ENCODE measurements around the gene TMEM214. TPM values are rescaled to one million over a fixed set of nuclear protein-coding genes. Genes with fewer than 3 reads are reported as not detected.

TMEM214 gene
- total RNA-seq, 2 experiments from 2014 or later, result 50.6 to 54.3 TPM

DNA sequence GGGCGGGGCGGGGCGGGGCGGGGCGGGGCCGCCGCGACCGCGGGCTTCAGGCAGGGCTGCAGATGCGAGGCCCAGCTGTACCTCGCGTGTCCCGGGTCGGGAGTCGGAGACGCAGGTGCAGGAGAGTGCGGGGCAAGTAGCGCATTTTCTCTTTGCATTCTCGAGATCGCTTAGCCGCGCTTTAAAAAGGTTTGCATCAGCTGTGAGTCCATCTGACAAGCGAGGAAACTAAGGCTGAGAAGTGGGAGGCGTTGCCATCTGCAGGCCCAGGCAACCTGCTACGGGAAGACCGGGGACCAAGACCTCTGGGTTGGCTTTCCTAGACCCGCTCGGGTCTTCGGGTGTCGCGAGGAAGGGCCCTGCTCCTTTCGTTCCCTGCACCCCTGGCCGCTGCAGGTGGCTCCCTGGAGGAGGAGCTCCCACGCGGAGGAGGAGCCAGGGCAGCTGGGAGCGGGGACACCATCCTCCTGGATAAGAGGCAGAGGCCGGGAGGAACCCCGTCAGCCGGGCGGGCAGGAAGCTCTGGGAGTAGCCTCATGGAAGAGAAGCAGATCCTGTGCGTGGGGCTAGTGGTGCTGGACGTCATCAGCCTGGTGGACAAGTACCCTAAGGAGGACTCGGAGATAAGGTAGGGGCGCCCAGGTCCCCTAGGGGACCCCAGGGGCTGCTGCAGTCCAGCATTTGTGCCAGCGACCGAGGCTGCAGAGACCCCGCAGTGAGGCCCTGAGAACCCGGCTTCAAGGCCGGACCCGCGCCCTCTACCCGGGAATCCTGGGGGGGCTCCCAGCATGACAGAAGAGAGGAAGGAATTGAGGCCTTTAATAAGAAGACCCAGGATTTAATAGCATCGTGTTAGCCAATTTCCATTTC, 54.2 kb downstream of the TMEM214 start, which contains the start of gene KHK:
KHK (plus strand) TSS at position 49 of the 870 bp plus-strand sequence; CDS start at position 537, 488 bp downstream.
- no peaks in the 10 kb centered on the region for H3K27me3 Mint-ChIP-seq
- H3K36me3 Mint-ChIP-seq, result no peaks in the 10 kb centered on the region
- DNase-seq, result no peak
- H3K27ac Mint-ChIP-seq, result peak within 1 kb of the TSS; percentile 83
- H3K4me1 Mint-ChIP-seq, result peaks cover 17% of the 10 kb centered on the region
- no peaks in the 10 kb centered on the region for H3K9me3 Mint-ChIP-seq
- peak within 1 kb of the TSS; percentile 85 for H3K4me3 Mint-ChIP-seq

DNA sequence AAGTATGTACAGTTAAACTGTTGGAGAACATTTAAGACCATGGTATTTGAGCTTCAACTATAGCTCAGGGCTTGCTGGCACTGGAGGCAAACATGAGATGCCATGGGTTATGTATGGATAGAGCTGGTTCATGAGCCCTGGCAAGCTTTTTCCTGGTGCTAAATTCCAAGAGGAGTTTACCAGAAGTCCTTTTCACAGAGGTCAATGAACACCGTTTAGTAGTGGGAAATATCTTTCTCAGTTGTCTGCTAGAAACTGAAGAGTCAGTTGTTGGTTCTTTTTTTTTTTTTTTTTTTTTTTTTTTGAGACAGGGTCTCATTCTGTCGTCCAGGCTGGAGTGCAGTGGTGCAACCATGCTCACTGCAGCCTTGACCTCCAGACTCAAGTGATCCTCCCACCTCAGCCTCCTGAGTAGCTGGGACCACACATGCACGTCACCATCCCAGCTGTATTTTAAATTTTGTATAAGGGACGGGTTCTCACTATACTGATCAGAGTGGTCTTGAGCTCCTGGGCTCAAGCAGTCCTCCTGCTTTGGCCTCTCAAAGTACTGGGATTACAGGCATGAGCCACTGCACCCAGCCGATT, 55.2 kb downstream of the TMEM214 start:
- Mint-ChIP-seq H3K36me3 (no peaks in the 10 kb centered on the region), H3K27me3 (no peaks in the 10 kb centered on the region), H3K27ac (no peak overlapping the region), H3K4me3 (peak overlapping the region; percentile 45), H3K9me3 (no peaks in the 10 kb centered on the region), H3K4me1 (peaks cover 17% of the 10 kb centered on the region)
- DNase-seq, result no peak

DNA sequence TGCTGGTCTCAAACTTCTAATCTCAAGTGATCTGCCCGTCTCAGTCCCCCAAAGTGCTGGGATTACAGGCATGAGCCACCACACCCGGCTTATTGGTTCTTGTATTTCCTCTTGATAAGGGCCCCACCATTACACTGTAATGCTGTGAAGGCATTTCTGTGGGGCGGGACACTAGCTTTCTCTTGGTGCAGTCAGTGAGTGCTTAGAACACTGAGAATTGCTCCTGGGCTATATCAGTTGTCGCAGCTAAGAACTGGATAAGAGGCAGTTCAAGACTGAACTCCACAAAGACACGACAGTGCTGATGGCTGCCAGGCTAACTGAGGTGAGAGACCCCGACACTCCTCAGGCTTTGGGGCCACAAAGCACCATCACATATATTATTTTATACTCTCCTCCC, 55.9 kb downstream of the TMEM214 start:
- Mint-ChIP-seq H3K4me3 (peak overlapping the region; percentile 45), H3K36me3 (no peaks in the 10 kb centered on the region), H3K4me1 (peaks cover 17% of the 10 kb centered on the region), H3K27ac (no peak overlapping the region), H3K9me3 (no peaks in the 10 kb centered on the region), H3K27me3 (no peaks in the 10 kb centered on the region)
- DNase-seq, result no peak

- H3K27me3 Mint-ChIP-seq, result no peaks in the 10 kb centered on the region
- no peaks in the 10 kb centered on the region for H3K9me3 Mint-ChIP-seq
- no peak overlapping the region for H3K27ac Mint-ChIP-seq
- H3K36me3 Mint-ChIP-seq, result no peaks in the 10 kb centered on the region
- H3K4me3 Mint-ChIP-seq, result no peak overlapping the region
- DNase-seq, result no peak
- peaks cover 17% of the 10 kb centered on the region for H3K4me1 Mint-ChIP-seq
Measured at GRCh38 chr2:27089111-27089954, 56.6 kb downstream of the TMEM214 start.

Other genes with a start within 250 kb of the TMEM214 start
- 10 to 100 TPM; 33.6 to 34.4 TPM for gene CENPA, start 246.9 kb upstream of the TMEM214 start, total RNA-seq
- gene DPYSL5, start 184.8 kb upstream of the TMEM214 start, total RNA-seq, result not detected
- gene MAPRE3, start 62.3 kb upstream of the TMEM214 start, total RNA-seq, result 1 to 10 TPM; 2.0 to 2.3 TPM
- gene AGBL5, start 18.7 kb downstream of the TMEM214 start, total RNA-seq, result 10 to 100 TPM; 14.8 to 15.2 TPM
- gene OST4, start 38.7 kb downstream of the TMEM214 start, total RNA-seq, result 100 to 1,000 TPM; 282 to 290 TPM
- gene EMILIN1, start 45.6 kb downstream of the TMEM214 start, total RNA-seq, result under 1 TPM; 0.62 to 0.76 TPM
- gene KHK, start 53.8 kb downstream of the TMEM214 start, total RNA-seq, result 10 to 100 TPM; 12.6 to 12.8 TPM
- gene CGREF1, start 86.2 kb downstream of the TMEM214 start, total RNA-seq, result 1 to 10 TPM; 8.8 to 9.8 TPM
- under 1 TPM; 0.44 to 0.54 TPM for gene ABHD1, start 90.8 kb downstream of the TMEM214 start, total RNA-seq
- 10 to 100 TPM; 62.1 to 63.3 TPM for gene PREB, start 101.7 kb downstream of the TMEM214 start, total RNA-seq
- not detected for gene PRR30, start 106.4 kb downstream of the TMEM214 start, total RNA-seq
- gene TCF23, start 116.0 kb downstream of the TMEM214 start, total RNA-seq, result not detected
- gene ATRAID, start 179.1 kb downstream of the TMEM214 start, total RNA-seq, result 10 to 100 TPM; 75.4 to 77.4 TPM
- 10 to 100 TPM; 74.2 to 81.9 TPM for gene SLC5A6, start 179.3 kb downstream of the TMEM214 start, total RNA-seq
- gene CAD, start 184.4 kb downstream of the TMEM214 start, total RNA-seq, result 100 to 1,000 TPM; 134 TPM
- gene SLC30A3, start 230.1 kb downstream of the TMEM214 start, total RNA-seq, result under 1 TPM; 0.14 to 0.22 TPM
- gene DNAJC5G, start 242.5 kb downstream of the TMEM214 start, total RNA-seq, result not detected
- under 1 TPM; 0.24 to 0.33 TPM for gene TRIM54, start 249.5 kb downstream of the TMEM214 start, total RNA-seq

Measured in activated naive CD8-positive, alpha-beta T cell treated with anti-CD3 and anti-CD28 coated beads for 36 hours (primary cell).